ENCODE measurements around the gene GSN.

Gene GSN

GRCh38 chr9:121380846-121381245 lies 112.9 kb downstream of the GSN start:
- no peak overlapping the region for H3K9ac ChIP-seq (ENCODE audit: low read length)
- no peak overlapping the region for H3K4me3 ChIP-seq (ENCODE audit: low read length)
- H3K9me3 ChIP-seq (ENCODE audit: control insufficient read depth, low read length): no peaks in the 10 kb centered on the region
- H3K27me3 ChIP-seq (replicated peaks; ENCODE audit: control insufficient read depth, insufficient read depth, low read length): no peaks in the 10 kb centered on the region
- H3K36me3 ChIP-seq (ENCODE audit: control insufficient read depth, insufficient read depth, low read length, severe bottlenecking): no peaks in the 10 kb centered on the region
- no peaks in the 10 kb centered on the region for H3K4me1 ChIP-seq (ENCODE audit: control insufficient read depth, insufficient read depth, low read length)
- no peak for DNase-seq (ENCODE audit: low read depth)

All from adipocyte (in vitro differentiated cells).